GM12878 (cell line): ENCODE data around the gene ATG10. TPM values are rescaled to one million over a fixed set of nuclear protein-coding genes. Genes with fewer than 3 reads are reported as not detected.

Experiments
- ATF3 ChIP-seq: IDR thresholded peaks from 2 replicates; pipeline ENCODE4 v1.6.1; 2011; ENCODE audit warnings: low read depth, mild to moderate bottlenecking, low read length, moderate library complexity, borderline replicate concordance; ENCODE audit errors: extremely low read depth
- ATF7 ChIP-seq: fragments of 450-650 bp; IDR thresholded peaks from 2 replicates; pipeline ENCODE4 v1.6.1; 2016; ENCODE audit warnings: low read depth, mild to moderate bottlenecking
- BACH1 ChIP-seq: fragments of 450-650 bp; IDR thresholded peaks from 2 replicates; pipeline ENCODE4 v1.6.1; 2017; ENCODE audit warnings: mild to moderate bottlenecking, borderline replicate concordance
- BCL11A ChIP-seq: IDR thresholded peaks from 2 replicates; pipeline ENCODE4 v1.6.1; 2011; ENCODE audit warnings: low read depth, low read length
- BRCA1 ChIP-seq: IDR thresholded peaks from 2 replicates; pipeline ENCODE4 v1.6.1; 2011; ENCODE audit warnings: low read depth, low read length, improper control_type of control experiment
- EED ChIP-seq: sonication (generic); IDR thresholded peaks from 2 replicates; pipeline ENCODE4 v1.6.1; 2016; ENCODE audit warnings: antibody characterized with exemption, low read depth
- ELK1 ChIP-seq: IDR thresholded peaks from 2 replicates; pipeline ENCODE4 v1.6.1; 2012; ENCODE audit warnings: low read depth, low read length, improper control_type of control experiment
- ESRRA ChIP-seq: IDR thresholded peaks from 2 replicates; pipeline ENCODE4 v1.6.1; 2012; ENCODE audit warnings: mild to moderate bottlenecking, low read length, improper control_type of control experiment
- FOXK2 ChIP-seq: fragments of 450-650 bp; IDR thresholded peaks from 2 replicates; pipeline ENCODE4 v1.6.1; 2017; ENCODE audit warnings: mild to moderate bottlenecking, moderate library complexity
- MXI1 ChIP-seq: fragments of 150-350 bp; IDR thresholded peaks from 2 replicates; pipeline ENCODE4 v1.6.1; 2011; ENCODE audit warnings: low read depth, mild to moderate bottlenecking, inconsistent platforms, low read length, improper control_type of control experiment
- NFYB ChIP-seq: IDR thresholded peaks from 2 replicates; pipeline ENCODE4 v1.6.1; 2011; ENCODE audit warnings: low read depth, mild to moderate bottlenecking, low read length, improper control_type of control experiment, moderate library complexity; ENCODE audit not compliant: insufficient read depth
- NKRF ChIP-seq: fragments of 450-650 bp; conservative IDR thresholded peaks from 2 replicates; pipeline ENCODE4 v1.6.1; 2017; ENCODE audit warnings: mild to moderate bottlenecking, moderate library complexity
- NR2C1 ChIP-seq: fragments of 450-650 bp; IDR thresholded peaks from 2 replicates; pipeline ENCODE4 v1.6.1; 2017; ENCODE audit warnings: antibody characterized with exemption, mild to moderate bottlenecking, moderate library complexity
- PKNOX1 ChIP-seq: fragments of 450-650 bp; IDR thresholded peaks from 2 replicates; pipeline ENCODE4 v1.6.1; 2016; ENCODE audit warnings: mild to moderate bottlenecking
- POU2F2 ChIP-seq: IDR thresholded peaks from 3 replicates; pipeline ENCODE4 v1.6.1; 2011; ENCODE audit warnings: low read depth, mild to moderate bottlenecking, low read length, borderline replicate concordance
- SMARCA5 ChIP-seq: fragments of 450-650 bp; IDR thresholded peaks from 2 replicates; pipeline ENCODE4 v1.6.1; 2017; ENCODE audit warnings: mild to moderate bottlenecking
- SMC3 ChIP-seq: IDR thresholded peaks from 2 replicates; pipeline ENCODE4 v1.6.1; 2011; ENCODE audit warnings: low read length, improper control_type of control experiment, borderline replicate concordance
- SP1 ChIP-seq: IDR thresholded peaks from one replicate; pipeline ENCODE4 v1.6.1; 2011; ENCODE audit warnings: low read depth, low read length
- SPI1 ChIP-seq: IDR thresholded peaks from 2 replicates; pipeline ENCODE4 v1.6.1; 2011; ENCODE audit warnings: low read depth, mild to moderate bottlenecking, low read length, moderate library complexity, borderline replicate concordance; ENCODE audit not compliant: insufficient read depth
- TAF1 ChIP-seq: IDR thresholded peaks from 2 replicates; pipeline ENCODE4 v1.6.1; 2011; ENCODE audit warnings: mild to moderate bottlenecking, low read depth, low read length, borderline replicate concordance
- TARDBP ChIP-seq: IDR thresholded peaks from 2 replicates; pipeline ENCODE4 v1.6.1; 2016; ENCODE audit warnings: borderline replicate concordance
- YBX1 ChIP-seq: fragments of 450-650 bp; IDR thresholded peaks from 2 replicates; pipeline ENCODE4 v1.6.1; 2016; ENCODE audit warnings: antibody characterized with exemption
- ZBTB40 ChIP-seq: fragments of 450-650 bp; IDR thresholded peaks from 2 replicates; pipeline ENCODE4 v1.6.1; 2016; ENCODE audit warnings: mild to moderate bottlenecking, moderate library complexity, borderline replicate concordance
- polyA plus RNA-seq, 11 experiments: library from polyadenylated mRNA; depleted of rRNA in 4 of 11; unstranded in 6 of 11; stranded (reverse) in 5 of 11; fragments of >200 nt; fragmentation: Nextera tagmentation in 4 of 11; fragmentation: Illumina TruSeq in 1 of 11; extraction: Ambion mirVana in 4 of 11; extraction: Trizol in 1 of 11; gene quantifications; 1 replicate in 1 of 11; 2 replicates in 10 of 11; pipeline versions ENCODE4 v1.2.1 to v1.2.3, GENCODE V29; 2011 to 2016; ENCODE audit warnings: inconsistent platforms in 2 of 11, missing spikeins in 2 of 11, low read depth in 1 of 11
- total RNA-seq, 4 experiments: library from RNA; depleted of rRNA in 3 of 4; stranded (reverse); fragments of >200 nt in 3 of 4; fragmentation: Illumina TruSeq in 1 of 4; extraction: Trizol in 1 of 4; gene quantifications; 2 replicates each; pipeline versions ENCODE4 v1.2.1 to v1.2.3, GENCODE V29; 2013 to 2021

ATG10 gene
- total and polyA plus RNA-seq, 10 of the 15 experiments (the other 5 are each of a cell fraction or from before 2014, with no cell fraction given): 3.8 to 14.4 (median 6.5) TPM

- TF ChIP-seq TARDBP (no peak), BACH1 (no peak), ATF3 (no peak), ESRRA (no peak), ELK1 (no peak), BRCA1 (no peak), ATF7 (peak; percentile 94), SMC3 (peak; percentile 82), BCL11A (0 out of 2 replicates have a peak, but pooled peaks have one; percentile 8), FOXK2 (no peak), NFYB (no peak), ZBTB40 (no peak), SMARCA5 (peak; percentile 63; the same call in 1 of the 2 replicates), SPI1 (no peak), EED (no peak), NKRF (no peak), TAF1 (no peak), PKNOX1 (no peak), YBX1 (no peak), MXI1 (0 out of 2 replicates have a peak, but pooled peaks have one; percentile 35), NR2C1 (no peak), POU2F2 (no peak), SP1 (no peak)
Observed at GRCh38 chr5:82165740-82166530, 194.1 kb downstream of the ATG10 start (continued).
